ENCODE results near the gene SHROOM1. TPM values are rescaled to one million over a fixed set of nuclear protein-coding genes. Genes with fewer than 3 reads are reported as not detected.

Gene SHROOM1
- total and polyA plus RNA-seq, 7 donors, result 4.2 to 25.1 (median 20.0) TPM

GRCh38 chr5:132779961-132780360, 50.5 kb downstream of the SHROOM1 start:
- intact Hi-C loops (cut with DNase I), result loop anchor here (5.0 kb wide), 2 partner anchors 42 to 283 kb away; no protein-coding TSS in a partner anchor
- DNase-seq, result no peak

GRCh38 chr5:132778856-132779255, 51.6 kb downstream of the SHROOM1 start:
- DNase-seq, result no peak
- Histone ChIP-seq H3K4me1 (peaks cover 0 to 30% (median 25%) of the 10 kb centered on the region in 4 donors), H3K27me3 (no peaks in the 10 kb centered on the region), H3K4me3 (no peak overlapping the region), H3K27ac (no peak overlapping the region), H3K9me3 (no peaks in the 10 kb centered on the region), H3K36me3 (no peaks in the 10 kb centered on the region)
- 72 to 89% methylated on average over 5 of the region's 5 CpGs for WGBS, 2 donors
- intact Hi-C loops (cut with DNase I), result loop anchor here (5.0 kb wide), 2 partner anchors 43 to 282 kb away; no protein-coding TSS in a partner anchor
- TF ChIP-seq POLR2A (IDR thresholded peaks at IDR 0.05) (no peak), CTCF (IDR thresholded peaks at IDR 0.05) (no peak), POLR2AphosphoS5 (IDR thresholded peaks at IDR 0.05) (no peak), EP300 (IDR thresholded peaks at IDR 0.05) (no peak)

More at GRCh38 chr5:132779961-132780360, 50.5 kb downstream of the SHROOM1 start:
- TF ChIP-seq EP300 (IDR thresholded peaks at IDR 0.05), result no peak
- Histone ChIP-seq H3K4me1 (peaks cover 0 to 29% (median 24%) of the 10 kb centered on the region in 4 donors), H3K36me3 (no peaks in the 10 kb centered on the region), H3K27ac (no peak overlapping the region), H3K27me3 (no peaks in the 10 kb centered on the region), H3K9me3 (no peaks in the 10 kb centered on the region), H3K4me3 (no peak overlapping the region)
- 90 to 94% methylated on average over 3 of the region's 3 CpGs for WGBS, 2 donors

GRCh38 chr5:132778129-132778528, 52.3 kb downstream of the SHROOM1 start:
- Histone ChIP-seq H3K4me1 (peaks cover 0 to 32% (median 25%) of the 10 kb centered on the region in 4 donors), H3K27me3 (no peaks in the 10 kb centered on the region), H3K4me3 (peak overlapping the region; percentile 68 to 79 (median 74)), H3K36me3 (no peaks in the 10 kb centered on the region), H3K27ac (peak overlapping the region; percentile 75 to 82 (median 78)), H3K9me3 (no peaks in the 10 kb centered on the region)
- TF ChIP-seq POLR2A (IDR thresholded peaks at IDR 0.05) (no peak), POLR2AphosphoS5 (IDR thresholded peaks at IDR 0.05) (no peak), EP300 (IDR thresholded peaks at IDR 0.05) (no peak), CTCF (IDR thresholded peaks at IDR 0.05) (no peak)
- 56 to 69% methylated on average over 4 of the region's 4 CpGs for WGBS, 2 donors
- intact Hi-C loops (cut with DNase I), result loop anchor here (5.0 kb wide), 2 partner anchors 44 to 281 kb away; no protein-coding TSS in a partner anchor
- peak; percentile 46 for DNase-seq

GRCh38 chr5:132777209-132778069, 53.0 kb downstream of the SHROOM1 start, which contains the start of gene SEPTIN8:
TSS of gene SEPTIN8 (minus strand) at chr5:132777239. CDS start at chr5:132777137, 102 bp downstream.
- Histone ChIP-seq H3K27me3 (no peaks in the 10 kb centered on the region), H3K36me3 (no peaks in the 10 kb centered on the region), H3K27ac (peak within 1 kb of the TSS; percentile 75 to 82 (median 78)), H3K9me3 (no peaks in the 10 kb centered on the region), H3K4me3 (peak within 1 kb of the TSS; percentile 68 to 79 (median 74)), H3K4me1 (peaks cover 0 to 39% (median 29%) of the 10 kb centered on the region in 4 donors)
- intact Hi-C loops (cut with DNase I), result loop anchor here (2.0 to 5.0 kb wide), 3 partner anchors 41 to 280 kb away; partner anchors contain the start of gene KIF3A
- WGBS, 2 donors, result 2 to 3% methylated on average over 82 of the region's 82 CpGs
- DNase-seq, result peak; percentile 82
- TF ChIP-seq CTCF (IDR thresholded peaks at IDR 0.05) (no peak), POLR2AphosphoS5 (IDR thresholded peaks at IDR 0.05) (no peak), POLR2A (IDR thresholded peaks at IDR 0.05) (no peak), EP300 (IDR thresholded peaks at IDR 0.05) (no peak)

GRCh38 chr5:132776938-132777208, 53.6 kb downstream of the SHROOM1 start:
- no peak for DNase-seq
- intact Hi-C loops (cut with DNase I), result loop anchor here (2.0 to 5.0 kb wide), 3 partner anchors 40 to 280 kb away; partner anchors contain the start of gene KIF3A
- peak overlapping the region; percentile 75 to 82 (median 78) for H3K27ac ChIP-seq
- H3K36me3 ChIP-seq, result no peaks in the 10 kb centered on the region
- no peak for TF ChIP-seq EP300 (IDR thresholded peaks at IDR 0.05)
- TF ChIP-seq POLR2A (IDR thresholded peaks at IDR 0.05), result no peak
- TF ChIP-seq CTCF (IDR thresholded peaks at IDR 0.05), result no peak
- TF ChIP-seq POLR2AphosphoS5 (IDR thresholded peaks at IDR 0.05), result no peak
- no peaks in the 10 kb centered on the region for H3K9me3 ChIP-seq
- H3K27me3 ChIP-seq, result no peaks in the 10 kb centered on the region
- H3K4me1 ChIP-seq, result peaks cover 0 to 44% (median 32%) of the 10 kb centered on the region in 4 donors
- 0 to 1% methylated on average over 40 of the region's 40 CpGs for WGBS, 2 donors
- H3K4me3 ChIP-seq, result peak overlapping the region; percentile 68 to 79 (median 74)
